ENCODE results near the gene DOCK6. TPM values are rescaled to one million over a fixed set of nuclear protein-coding genes. Genes with fewer than 3 reads are reported as not detected.

The DOCK6 gene
- total and polyA plus RNA-seq, 2 of the 13 experiments (the other 11 are each of a cell fraction or from before 2014, with no cell fraction given): 5.4 to 38.1 TPM

DNA sequence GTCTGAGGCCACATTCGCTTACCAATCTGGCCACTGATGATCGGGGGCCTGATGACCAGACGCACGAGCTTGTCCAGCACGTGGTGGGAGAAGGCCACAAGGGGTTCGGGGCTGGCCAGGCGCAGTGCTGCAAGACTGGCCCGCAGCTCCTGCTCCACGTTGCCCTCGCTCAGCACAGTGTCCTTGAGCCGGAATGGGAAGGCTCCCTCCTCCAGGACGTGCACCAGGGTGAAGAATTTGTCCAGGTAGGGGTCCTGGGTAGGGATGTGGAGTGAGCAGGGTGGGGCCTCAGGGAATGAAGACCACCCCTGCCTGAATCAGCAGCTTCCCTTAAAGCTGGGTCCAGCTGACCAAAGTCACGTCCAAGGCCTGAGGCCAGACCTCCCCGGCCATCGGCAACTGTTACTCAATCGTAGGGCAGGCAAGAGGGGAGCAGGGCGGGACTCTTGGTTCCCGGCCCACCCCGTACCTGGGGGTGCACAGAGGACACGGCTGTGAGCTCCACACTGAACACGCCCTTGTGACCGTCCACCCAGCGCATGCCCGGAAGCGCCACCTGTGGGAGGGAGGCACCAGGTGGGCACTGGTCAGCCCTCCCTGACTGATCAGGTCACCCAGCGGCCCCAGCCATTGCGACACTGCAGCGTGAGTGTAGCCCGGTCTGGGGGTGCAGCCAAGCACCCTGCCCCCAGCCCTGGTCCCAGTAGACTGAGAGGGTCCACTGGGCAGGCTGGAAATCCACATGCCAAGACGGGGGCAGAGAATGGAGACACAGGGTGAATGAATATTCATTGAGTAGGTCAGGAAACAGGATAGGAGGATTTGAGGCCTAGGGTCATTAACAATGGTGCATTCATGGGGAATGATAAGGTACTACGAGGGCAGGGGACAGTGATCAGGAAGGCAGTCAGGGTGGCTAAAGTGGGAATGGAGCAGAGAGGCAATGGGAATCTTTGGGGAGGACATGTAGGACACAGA lies 25.7 kb downstream of the DOCK6 start (continued):
- TF ChIP-seq NONO (IDR thresholded peaks at IDR 0.05) (no peak), NONO (CRISPR knock-in tag; conservative IDR thresholded peaks at IDR 0.05) (peak; percentile 87), ISX (CRISPR knock-in tag; conservative IDR thresholded peaks at IDR 0.05) (no peak), ZNF33B (CRISPR knock-in tag; IDR thresholded peaks at IDR 0.05) (no peak), NR3C1 (CRISPR knock-in tag; IDR thresholded peaks at IDR 0.05) (no peak), TEAD3 (CRISPR knock-in tag; optimal IDR thresholded peaks at IDR 0.05; ENCODE audit: borderline replicate concordance) (peak; percentile 44), XBP1 (CRISPR knock-in tag; IDR thresholded peaks at IDR 0.05) (no peak), CBX1 (IDR thresholded peaks at IDR 0.05; ENCODE audit: low read depth) (peak; percentile 81), NRL (CRISPR knock-in tag; IDR thresholded peaks at IDR 0.05; ENCODE audit: borderline replicate concordance) (no peak; the same call in 1 of the 2 replicates), DPF2 (CRISPR knock-in tag; IDR thresholded peaks at IDR 0.05; ENCODE audit: borderline replicate concordance, low read depth) (peak; percentile 81), JUND (CRISPR knock-in tag; IDR thresholded peaks at IDR 0.05) (0 out of 2 replicates have a peak, but pooled peaks have one; percentile 34), JARID2 (CRISPR knock-in tag; IDR thresholded peaks at IDR 0.05; ENCODE audit: insufficient replicate concordance) (no peak)
- TF ChIP-seq, protein P1, sequence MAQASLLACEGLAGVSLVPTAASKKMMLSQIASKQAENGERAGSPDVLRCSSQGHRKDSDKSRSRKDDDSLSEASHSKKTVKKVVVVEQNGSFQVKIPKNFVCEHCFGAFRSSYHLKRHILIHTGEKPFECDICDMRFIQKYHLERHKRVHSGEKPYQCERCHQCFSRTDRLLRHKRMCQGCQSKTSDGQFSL (CRISPR knock-in tag; IDR thresholded peaks at IDR 0.05): peak; percentile 65
- TF ChIP-seq, protein P2, sequence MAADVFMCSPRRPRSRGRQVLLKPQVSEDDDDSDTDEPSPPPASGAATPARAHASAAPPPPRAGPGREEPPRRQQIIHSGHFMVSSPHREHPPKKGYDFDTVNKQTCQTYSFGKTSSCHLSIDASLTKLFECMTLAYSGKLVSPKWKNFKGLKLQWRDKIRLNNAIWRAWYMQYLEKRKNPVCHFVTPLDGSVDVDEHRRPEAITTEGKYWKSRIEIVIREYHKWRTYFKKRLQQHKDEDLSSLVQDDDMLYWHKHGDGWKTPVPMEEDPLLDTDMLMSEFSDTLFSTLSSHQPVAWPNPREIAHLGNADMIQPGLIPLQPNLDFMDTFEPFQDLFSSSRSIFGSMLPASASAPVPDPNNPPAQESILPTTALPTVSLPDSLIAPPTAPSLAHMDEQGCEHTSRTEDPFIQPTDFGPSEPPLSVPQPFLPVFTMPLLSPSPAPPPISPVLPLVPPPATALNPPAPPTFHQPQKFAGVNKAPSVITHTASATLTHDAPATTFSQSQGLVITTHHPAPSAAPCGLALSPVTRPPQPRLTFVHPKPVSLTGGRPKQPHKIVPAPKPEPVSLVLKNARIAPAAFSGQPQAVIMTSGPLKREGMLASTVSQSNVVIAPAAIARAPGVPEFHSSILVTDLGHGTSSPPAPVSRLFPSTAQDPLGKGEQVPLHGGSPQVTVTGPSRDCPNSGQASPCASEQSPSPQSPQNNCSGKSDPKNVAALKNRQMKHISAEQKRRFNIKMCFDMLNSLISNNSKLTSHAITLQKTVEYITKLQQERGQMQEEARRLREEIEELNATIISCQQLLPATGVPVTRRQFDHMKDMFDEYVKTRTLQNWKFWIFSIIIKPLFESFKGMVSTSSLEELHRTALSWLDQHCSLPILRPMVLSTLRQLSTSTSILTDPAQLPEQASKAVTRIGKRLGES (CRISPR knock-in tag; IDR thresholded peaks at IDR 0.05; ENCODE audit: borderline replicate concordance): no peak
- TF ChIP-seq, protein P3, sequence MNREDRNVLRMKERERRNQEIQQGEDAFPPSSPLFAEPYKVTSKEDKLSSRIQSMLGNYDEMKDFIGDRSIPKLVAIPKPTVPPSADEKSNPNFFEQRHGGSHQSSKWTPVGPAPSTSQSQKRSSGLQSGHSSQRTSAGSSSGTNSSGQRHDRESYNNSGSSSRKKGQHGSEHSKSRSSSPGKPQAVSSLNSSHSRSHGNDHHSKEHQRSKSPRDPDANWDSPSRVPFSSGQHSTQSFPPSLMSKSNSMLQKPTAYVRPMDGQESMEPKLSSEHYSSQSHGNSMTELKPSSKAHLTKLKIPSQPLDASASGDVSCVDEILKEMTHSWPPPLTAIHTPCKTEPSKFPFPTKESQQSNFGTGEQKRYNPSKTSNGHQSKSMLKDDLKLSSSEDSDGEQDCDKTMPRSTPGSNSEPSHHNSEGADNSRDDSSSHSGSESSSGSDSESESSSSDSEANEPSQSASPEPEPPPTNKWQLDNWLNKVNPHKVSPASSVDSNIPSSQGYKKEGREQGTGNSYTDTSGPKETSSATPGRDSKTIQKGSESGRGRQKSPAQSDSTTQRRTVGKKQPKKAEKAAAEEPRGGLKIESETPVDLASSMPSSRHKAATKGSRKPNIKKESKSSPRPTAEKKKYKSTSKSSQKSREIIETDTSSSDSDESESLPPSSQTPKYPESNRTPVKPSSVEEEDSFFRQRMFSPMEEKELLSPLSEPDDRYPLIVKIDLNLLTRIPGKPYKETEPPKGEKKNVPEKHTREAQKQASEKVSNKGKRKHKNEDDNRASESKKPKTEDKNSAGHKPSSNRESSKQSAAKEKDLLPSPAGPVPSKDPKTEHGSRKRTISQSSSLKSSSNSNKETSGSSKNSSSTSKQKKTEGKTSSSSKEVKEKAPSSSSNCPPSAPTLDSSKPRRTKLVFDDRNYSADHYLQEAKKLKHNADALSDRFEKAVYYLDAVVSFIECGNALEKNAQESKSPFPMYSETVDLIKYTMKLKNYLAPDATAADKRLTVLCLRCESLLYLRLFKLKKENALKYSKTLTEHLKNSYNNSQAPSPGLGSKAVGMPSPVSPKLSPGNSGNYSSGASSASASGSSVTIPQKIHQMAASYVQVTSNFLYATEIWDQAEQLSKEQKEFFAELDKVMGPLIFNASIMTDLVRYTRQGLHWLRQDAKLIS (CRISPR knock-in tag; IDR thresholded peaks at IDR 0.05): 0 out of 2 replicates have a peak, but pooled peaks have one; percentile 34

Measured in HepG2 (cell line).